ENCODE results near the gene APBA2. TPM values are rescaled to one million over a fixed set of nuclear protein-coding genes. Genes with fewer than 3 reads are reported as not detected.
"Not testable (repeated sequence)": the region's sequence is repeated elsewhere in the genome, so short reads cannot be mapped to it uniquely, and the experiment has no call there.

Gene APBA2
- total and polyA plus RNA-seq, 7 donors = 0.06 to 0.36 (median 0.08) TPM; not detected in 2

GRCh38 chr15:29156521-29156920 lies 270.7 kb downstream of the APBA2 start:
- no peak for DNase-seq
- Histone ChIP-seq H3K27ac (no peak overlapping the region), H3K36me3 (ENCODE audit: insufficient read depth in 1 of 2, low read depth in 1 of 2) (no peaks in the 10 kb centered on the region), H3K9me3 (peaks cover 4% of the 10 kb centered on the region), H3K27me3 (ENCODE audit: insufficient read depth in 3 of 3, low read length in 2 of 3) (no peaks in the 10 kb centered on the region), H3K4me3 (no peak overlapping the region), H3K4me1 (no peaks in the 10 kb centered on the region)
- ATAC-seq = no peak
- intact Hi-C loops (cut with DNase I) = no loop called here
- 88 to 89% (median 89%) methylated on average over 14 of the region's 14 CpGs for WGBS, 3 donors
- no peak for TF ChIP-seq CTCF (IDR thresholded peaks at IDR 0.05)

GRCh38 chr15:29159771-29160455 lies 274.1 kb downstream of the APBA2 start:
- intact Hi-C loops (cut with DNase I) = no loop called here
- H3K27me3 ChIP-seq (ENCODE audit: insufficient read depth in 3 of 3, low read length in 2 of 3) = no peaks in the 10 kb centered on the region
- no peaks in the 10 kb centered on the region for H3K9me3 ChIP-seq
- DNase-seq (no peak), ATAC-seq (no peak)
- H3K27ac ChIP-seq = no peak overlapping the region
- no peak overlapping the region for H3K4me3 ChIP-seq
- 87 to 93% (median 91%) methylated on average over 31 of the region's 31 CpGs for WGBS, 3 donors
- no peak for TF ChIP-seq CTCF (IDR thresholded peaks at IDR 0.05)
- H3K4me1 ChIP-seq = no peaks in the 10 kb centered on the region
- H3K36me3 ChIP-seq (ENCODE audit: insufficient read depth in 1 of 2, low read depth in 1 of 2) = no peaks in the 10 kb centered on the region

- Histone ChIP-seq H3K4me3 (no peak overlapping the region), H3K36me3 (ENCODE audit: insufficient read depth in 1 of 2, low read depth in 1 of 2) (no peaks in the 10 kb centered on the region), H3K4me1 (no peaks in the 10 kb centered on the region), H3K27me3 (ENCODE audit: insufficient read depth in 3 of 3, low read length in 2 of 3) (no peaks in the 10 kb centered on the region), H3K9me3 (no peaks in the 10 kb centered on the region), H3K27ac (no peak overlapping the region)
- WGBS, 3 donors = 82 to 92% (median 90%) methylated on average over 5 of the region's 5 CpGs
- no peak for DNase-seq
- TF ChIP-seq CTCF (IDR thresholded peaks at IDR 0.05) = no peak
- no peak for ATAC-seq
- intact Hi-C loops (cut with DNase I) = no loop called here
Observed at GRCh38 chr15:29162411-29162810, 276.6 kb downstream of the APBA2 start.

GRCh38 chr15:29167122-29167521 lies 281.3 kb downstream of the APBA2 start:
- H3K36me3 ChIP-seq (ENCODE audit: insufficient read depth in 1 of 2, low read depth in 1 of 2); ATAC-seq; H3K4me3 ChIP-seq; H3K9me3 ChIP-seq; intact Hi-C loops (cut with DNase I); H3K27me3 ChIP-seq (ENCODE audit: insufficient read depth in 3 of 3, low read length in 2 of 3); H3K27ac ChIP-seq; DNase-seq; H3K4me1 ChIP-seq: not testable (repeated sequence)
- WGBS, 3 donors = 49 to 65% (median 63%) methylated on average over 2 of the region's 2 CpGs

Other genes starting within 250 kb of the APBA2 start
- under 1 TPM; 0.38 to 0.79 (median 0.51) TPM for gene GOLGA8M, start 173.6 kb upstream of the APBA2 start, total RNA-seq
- gene GOLGA8M, start 173.6 kb upstream of the APBA2 start, polyA plus RNA-seq = under 1 TPM in 2 of 3 donors, not detected in 1; 0.05 to 0.14 TPM
- not detected for gene GOLGA6L7, start 37.3 kb upstream of the APBA2 start, total RNA-seq
- gene GOLGA6L7, start 37.3 kb upstream of the APBA2 start, polyA plus RNA-seq = not detected

Data from psoas muscle (tissue), 8 donors.